ENCODE measurements around the gene TSPAN14.
A peak's percentile ranks its signal among the peaks of the same experiment; 100 is the strongest.

The TSPAN14 gene

DNA sequence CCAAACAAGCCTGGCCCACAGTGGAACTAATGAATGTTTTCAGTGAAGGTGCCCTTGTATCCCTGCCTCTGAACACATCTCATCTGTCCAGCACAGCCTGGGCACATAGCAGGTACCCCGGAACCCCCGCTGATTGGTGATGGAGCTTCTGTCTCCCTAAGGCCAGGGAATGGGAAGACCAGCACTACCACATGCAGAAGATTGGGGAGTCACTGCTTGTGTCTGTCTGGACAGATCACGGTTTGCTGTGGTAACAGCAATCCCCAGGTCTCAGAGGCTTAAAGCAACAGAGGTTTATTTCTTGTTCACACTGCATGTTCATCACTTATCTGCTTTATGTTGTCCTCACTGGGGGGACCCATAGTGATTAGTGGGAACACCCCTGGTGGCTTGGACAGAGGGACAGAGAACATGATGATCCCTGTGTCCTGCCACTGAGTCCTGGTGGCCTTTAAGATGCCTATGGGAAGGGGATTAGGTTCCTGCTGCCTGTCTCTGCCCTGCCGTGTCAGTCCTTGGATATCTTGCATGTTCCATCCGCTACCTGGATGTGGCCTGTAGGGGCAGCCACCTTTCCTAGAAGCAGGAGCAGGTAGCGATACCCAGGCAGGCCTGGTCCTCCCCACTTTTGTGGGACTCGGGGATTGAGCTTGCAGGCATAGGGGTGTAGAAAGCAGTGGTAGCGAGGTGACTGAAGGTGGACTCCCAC is 3.6 kb downstream of the TSPAN14 start:
- Histone ChIP-seq H3F3A (ENCODE audit: insufficient read depth, low read length) (no peaks in the 10 kb centered on the region; the same call in 1 of the 2 replicates), H3K4me1 (ENCODE audit: insufficient read depth, low read length, severe bottlenecking) (peaks cover 75% of the 10 kb centered on the region), H3K4me2 (ENCODE audit: low read length) (peak overlapping the region; percentile 59; the same call in 1 of the 2 replicates), H3K9me3 (ENCODE audit: low read length) (no peaks in the 10 kb centered on the region), H3K9me2 (ENCODE audit: low read depth, low read length) (no peaks in the 10 kb centered on the region), H3K27me3 (ENCODE audit: insufficient read depth, low read length) (no peaks in the 10 kb centered on the region), H3K4me3 (ENCODE audit: low read depth, low read length, poor library complexity, severe bottlenecking) (no peak overlapping the region), H4K20me1 (ENCODE audit: insufficient read depth, low read length) (no peaks in the 10 kb centered on the region), H2AFZ (ENCODE audit: low read length) (no peak overlapping the region), H3K79me2 (ENCODE audit: insufficient read depth, low read length) (peaks cover 64% of the 10 kb centered on the region), H3K27ac (ENCODE audit: low read depth, low read length, poor library complexity, severe bottlenecking) (peak overlapping the region; percentile 97), H3K36me3 (ENCODE audit: insufficient read depth, low read length) (no peaks in the 10 kb centered on the region), H3K9ac (ENCODE audit: low read length) (peak overlapping the region; percentile 11; the same call in 1 of the 2 replicates)
- no peak for TF ChIP-seq EZH2 (IDR thresholded peaks at IDR 0.05; ENCODE audit: borderline replicate concordance, low read length)
- no peak for TF ChIP-seq CTCF (IDR thresholded peaks at IDR 0.05; ENCODE audit: low read length)

GRCh38 chr10:80458263-80458625 is 4.1 kb downstream of the TSPAN14 start:
- no peaks in the 10 kb centered on the region for H3K9me2 ChIP-seq (ENCODE audit: low read depth, low read length)
- peaks cover 81% of the 10 kb centered on the region for H3K4me1 ChIP-seq (ENCODE audit: insufficient read depth, low read length, severe bottlenecking)
- no peaks in the 10 kb centered on the region for H4K20me1 ChIP-seq (ENCODE audit: insufficient read depth, low read length)
- no peak overlapping the region for H2AFZ ChIP-seq (ENCODE audit: low read length)
- peak overlapping the region; percentile 11; the same call in 1 of the 2 replicates for H3K9ac ChIP-seq (ENCODE audit: low read length)
- TF ChIP-seq EZH2 (IDR thresholded peaks at IDR 0.05; ENCODE audit: borderline replicate concordance, low read length): no peak
- no peak for TF ChIP-seq CTCF (IDR thresholded peaks at IDR 0.05; ENCODE audit: low read length)
- peak overlapping the region; percentile 97 for H3K27ac ChIP-seq (ENCODE audit: low read depth, low read length, poor library complexity, severe bottlenecking)
- no peaks in the 10 kb centered on the region for H3K9me3 ChIP-seq (ENCODE audit: low read length)
- no peaks in the 10 kb centered on the region for H3F3A ChIP-seq (ENCODE audit: insufficient read depth, low read length)
- H3K79me2 ChIP-seq (ENCODE audit: insufficient read depth, low read length): peaks cover 67% of the 10 kb centered on the region
- H3K4me2 ChIP-seq (ENCODE audit: low read length): peak overlapping the region; percentile 59; the same call in 1 of the 2 replicates
- H3K27me3 ChIP-seq (ENCODE audit: insufficient read depth, low read length): no peaks in the 10 kb centered on the region
- no peaks in the 10 kb centered on the region for H3K36me3 ChIP-seq (ENCODE audit: insufficient read depth, low read length)
- no peak overlapping the region for H3K4me3 ChIP-seq (ENCODE audit: low read depth, low read length, poor library complexity, severe bottlenecking)

GRCh38 chr10:80458638-80459037 is 4.5 kb downstream of the TSPAN14 start:
- Histone ChIP-seq H3K4me1 (ENCODE audit: insufficient read depth, low read length, severe bottlenecking) (peaks cover 81% of the 10 kb centered on the region), H3K27me3 (ENCODE audit: insufficient read depth, low read length) (no peaks in the 10 kb centered on the region), H3K79me2 (ENCODE audit: insufficient read depth, low read length) (peaks cover 67% of the 10 kb centered on the region), H3K9me3 (ENCODE audit: low read length) (no peaks in the 10 kb centered on the region), H3K4me3 (ENCODE audit: low read depth, low read length, poor library complexity, severe bottlenecking) (no peak overlapping the region), H3K9me2 (ENCODE audit: low read depth, low read length) (no peaks in the 10 kb centered on the region), H3K4me2 (ENCODE audit: low read length) (peak overlapping the region; percentile 59; the same call in 1 of the 2 replicates), H2AFZ (ENCODE audit: low read length) (no peak overlapping the region), H3K9ac (ENCODE audit: low read length) (peak overlapping the region; percentile 11; the same call in 1 of the 2 replicates), H3K36me3 (ENCODE audit: insufficient read depth, low read length) (no peaks in the 10 kb centered on the region), H3K27ac (ENCODE audit: low read depth, low read length, poor library complexity, severe bottlenecking) (peak overlapping the region; percentile 97), H4K20me1 (ENCODE audit: insufficient read depth, low read length) (no peaks in the 10 kb centered on the region), H3F3A (ENCODE audit: insufficient read depth, low read length) (peaks cover 3% of the 10 kb centered on the region; the same call in 1 of the 2 replicates)
- TF ChIP-seq EZH2 (IDR thresholded peaks at IDR 0.05; ENCODE audit: borderline replicate concordance, low read length): no peak
- TF ChIP-seq CTCF (IDR thresholded peaks at IDR 0.05; ENCODE audit: low read length): no peak

All from OCI-LY1 (cell line).